Measurements from ENCODE around the gene GPHN.

Gene GPHN

GRCh38 chr14:66916421-66916820 is 408.5 kb downstream of the GPHN start:
- in situ Hi-C loops (cut with HindIII; ENCODE audit: low sequenced_read_pairs) = no loop called here

GRCh38 chr14:66918527-66918926 is 410.6 kb downstream of the GPHN start:
- in situ Hi-C loops (cut with HindIII; ENCODE audit: low sequenced_read_pairs) = no loop called here

DNA sequence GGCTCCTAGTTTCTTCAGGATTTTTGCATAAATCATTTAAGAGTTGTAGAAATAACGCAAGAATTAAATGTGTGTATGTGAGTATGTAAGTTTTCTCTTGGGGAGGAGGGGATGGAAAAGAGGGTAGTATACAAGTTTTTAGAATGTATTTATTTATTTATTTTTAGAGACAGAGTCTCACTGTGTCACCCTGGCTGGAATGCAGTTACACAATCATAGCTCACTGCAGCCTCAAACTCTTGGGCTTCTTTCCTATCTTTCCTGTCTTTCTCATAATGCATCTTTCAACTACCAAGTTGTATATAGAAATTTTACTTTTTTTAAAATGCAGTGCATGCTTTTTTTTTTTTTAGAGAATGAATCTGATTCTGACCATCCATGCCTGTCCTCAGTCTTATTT is 412.2 kb downstream of the GPHN start:
- in situ Hi-C loops (cut with HindIII; ENCODE audit: low sequenced_read_pairs) = no loop called here

- in situ Hi-C loops (cut with HindIII; ENCODE audit: low sequenced_read_pairs) = no loop called here
Observed at GRCh38 chr14:66923251-66923650, 415.3 kb downstream of the GPHN start.

DNA sequence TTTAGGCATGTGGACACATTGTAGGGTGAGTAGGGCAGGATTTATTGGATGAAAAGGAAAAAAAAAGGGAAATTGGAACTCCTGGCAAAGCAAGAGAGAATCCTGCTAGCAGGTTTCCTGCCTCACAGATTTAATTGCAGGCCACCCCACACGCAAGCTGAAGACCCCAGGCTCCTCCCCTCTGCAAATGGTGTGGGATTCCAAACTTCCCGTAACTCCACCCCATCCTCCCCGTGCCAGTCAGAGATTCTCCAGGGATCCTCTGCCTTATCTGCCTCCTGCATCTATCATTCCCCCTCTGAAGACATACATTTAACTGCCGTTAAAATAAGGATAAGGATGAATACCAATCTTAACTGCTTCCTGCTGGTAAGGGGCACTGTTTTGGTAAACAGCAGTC is 431.5 kb downstream of the GPHN start:
- in situ Hi-C loops (cut with HindIII; ENCODE audit: low sequenced_read_pairs) = no loop called here

DNA sequence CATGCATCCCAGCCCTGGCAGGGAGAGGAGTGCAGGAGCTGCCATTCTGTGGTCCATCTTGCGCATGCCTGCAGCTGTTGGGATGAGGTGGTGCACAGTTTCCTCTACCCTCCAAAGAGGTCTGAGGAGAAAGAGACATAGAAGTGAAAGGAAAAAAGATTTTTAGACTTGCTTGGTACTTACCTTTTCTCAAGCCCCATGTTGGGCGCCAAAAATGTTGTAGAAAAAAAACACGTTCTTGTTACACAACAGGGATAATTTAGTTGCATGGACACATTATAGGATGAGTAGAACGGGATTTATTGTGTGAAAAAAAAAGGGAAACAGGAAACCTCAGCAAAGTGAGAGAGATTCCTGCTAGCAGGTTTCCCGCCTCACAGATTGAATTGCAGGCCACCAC is 436.9 kb downstream of the GPHN start:
- in situ Hi-C loops (cut with HindIII; ENCODE audit: low sequenced_read_pairs) = no loop called here

DNA sequence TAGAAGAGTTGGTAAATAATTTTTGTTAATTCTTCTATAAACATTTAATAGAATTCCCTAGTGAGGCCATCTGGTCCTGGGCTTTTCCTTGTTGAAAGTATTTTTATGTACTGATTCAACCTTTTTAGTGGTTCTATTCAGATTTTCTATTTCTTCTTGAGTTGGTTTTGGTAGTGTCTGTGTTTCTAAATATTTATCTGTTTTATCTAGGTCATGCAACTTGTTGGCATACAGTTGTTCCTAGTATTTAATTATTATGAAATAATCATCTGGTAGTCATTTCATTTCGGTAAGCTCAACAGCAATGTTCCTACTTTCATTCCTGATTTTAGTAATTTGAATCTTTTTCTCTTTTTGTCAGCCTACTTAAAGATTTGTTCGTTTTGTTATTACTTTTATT is 447.2 kb downstream of the GPHN start:
- in situ Hi-C loops (cut with HindIII; ENCODE audit: low sequenced_read_pairs) = no loop called here

DNA sequence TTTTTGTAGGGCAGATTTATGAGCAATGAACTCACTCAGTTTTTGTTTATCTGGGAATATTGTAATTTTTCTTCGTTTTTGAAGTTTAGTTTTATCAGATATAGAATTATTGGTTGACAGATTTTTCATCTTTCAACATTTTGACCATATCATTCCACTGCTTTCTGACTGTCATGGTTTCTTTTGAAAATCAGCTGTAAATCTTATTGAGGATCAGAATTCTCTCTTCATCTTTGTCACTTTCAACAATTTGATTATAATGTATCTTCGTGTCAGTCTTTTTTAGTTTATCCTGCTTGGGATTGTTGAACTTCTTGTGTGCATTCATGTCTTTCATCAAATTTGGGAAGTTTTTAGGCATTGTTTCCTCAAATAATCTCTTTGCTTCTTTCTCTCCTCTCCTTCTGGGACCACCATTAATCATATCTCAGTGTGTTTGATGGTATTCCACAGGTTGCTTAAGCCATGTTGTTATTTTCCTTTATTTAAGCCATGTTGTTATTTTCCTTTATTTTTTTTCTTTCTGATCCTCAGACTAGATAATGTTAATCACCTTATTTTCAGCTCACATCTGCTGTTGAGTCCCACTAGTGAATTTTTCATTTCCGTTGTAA is 451.6 kb downstream of the GPHN start:
- in situ Hi-C loops (cut with HindIII; ENCODE audit: low sequenced_read_pairs) = no loop called here

- in situ Hi-C loops (cut with HindIII; ENCODE audit: low sequenced_read_pairs) = no loop called here
Observed at GRCh38 chr14:66965831-66966230, 457.9 kb downstream of the GPHN start.

DNA sequence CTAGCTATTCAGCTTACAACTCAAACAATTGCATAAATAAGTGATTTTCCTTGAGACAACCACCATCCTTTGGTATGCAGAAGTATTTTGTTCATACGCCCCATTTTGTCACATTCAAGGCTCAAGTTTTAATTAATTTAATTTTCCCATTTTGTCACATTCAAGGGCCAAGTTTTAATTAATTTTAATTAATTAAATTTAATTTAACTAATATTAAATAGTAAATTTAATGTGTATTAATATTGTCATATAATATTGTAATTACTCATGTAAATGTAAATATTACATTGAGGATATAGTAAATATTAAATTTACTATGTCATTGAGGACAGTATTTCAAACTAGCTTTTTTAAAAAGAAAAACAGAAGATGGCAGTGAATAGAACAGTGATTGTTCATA is 464.5 kb downstream of the GPHN start:
- in situ Hi-C loops (cut with HindIII; ENCODE audit: low sequenced_read_pairs) = no loop called here

DNA sequence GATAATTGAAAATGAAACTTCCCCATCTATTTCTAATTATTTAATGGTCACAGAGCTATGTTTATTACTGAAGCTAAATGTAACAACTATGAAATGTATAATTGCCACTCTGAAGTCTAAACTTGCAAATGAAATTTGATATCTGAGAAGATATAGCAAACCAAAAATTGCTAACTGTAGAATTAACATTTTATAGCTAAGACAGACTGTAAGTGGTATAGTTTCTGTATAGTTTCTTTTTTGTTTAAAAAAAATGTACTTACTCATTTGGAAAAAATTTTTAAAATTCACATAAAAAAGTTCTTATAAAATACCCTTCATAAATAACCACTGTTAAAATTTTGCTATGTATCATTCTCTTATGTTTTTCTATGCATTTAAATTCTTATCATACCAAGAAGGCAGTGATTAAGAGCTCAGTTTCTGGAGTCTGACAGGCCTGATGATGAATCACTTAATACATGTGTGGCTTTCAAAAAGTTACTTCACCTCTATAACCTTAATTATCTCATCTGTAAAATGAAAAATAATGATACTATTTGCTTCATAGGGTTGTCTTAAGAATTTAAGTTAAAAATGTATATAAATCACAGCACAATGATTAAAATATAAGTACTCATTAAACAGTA is 466.6 kb downstream of the GPHN start:
- in situ Hi-C loops (cut with HindIII; ENCODE audit: low sequenced_read_pairs) = no loop called here

DNA sequence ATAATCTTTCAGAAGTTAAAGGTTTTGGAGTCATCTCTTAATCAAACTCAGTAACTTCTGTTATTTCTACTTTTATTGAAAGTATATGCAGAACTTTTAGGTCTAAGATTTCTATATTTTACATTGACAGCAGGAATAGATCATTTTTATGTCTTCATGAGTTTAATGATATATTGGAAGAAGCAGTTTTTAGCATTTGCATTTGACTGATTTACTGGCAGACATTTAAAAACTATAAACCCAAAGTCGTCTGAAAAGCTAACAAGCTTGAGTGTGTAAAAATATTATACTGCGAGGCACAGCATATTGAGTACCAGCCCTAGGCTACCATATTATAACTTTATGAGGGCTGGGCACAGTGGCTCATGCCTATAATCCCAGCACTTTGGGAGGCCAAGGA is 467.3 kb downstream of the GPHN start:
- in situ Hi-C loops (cut with HindIII; ENCODE audit: low sequenced_read_pairs) = no loop called here

DNA sequence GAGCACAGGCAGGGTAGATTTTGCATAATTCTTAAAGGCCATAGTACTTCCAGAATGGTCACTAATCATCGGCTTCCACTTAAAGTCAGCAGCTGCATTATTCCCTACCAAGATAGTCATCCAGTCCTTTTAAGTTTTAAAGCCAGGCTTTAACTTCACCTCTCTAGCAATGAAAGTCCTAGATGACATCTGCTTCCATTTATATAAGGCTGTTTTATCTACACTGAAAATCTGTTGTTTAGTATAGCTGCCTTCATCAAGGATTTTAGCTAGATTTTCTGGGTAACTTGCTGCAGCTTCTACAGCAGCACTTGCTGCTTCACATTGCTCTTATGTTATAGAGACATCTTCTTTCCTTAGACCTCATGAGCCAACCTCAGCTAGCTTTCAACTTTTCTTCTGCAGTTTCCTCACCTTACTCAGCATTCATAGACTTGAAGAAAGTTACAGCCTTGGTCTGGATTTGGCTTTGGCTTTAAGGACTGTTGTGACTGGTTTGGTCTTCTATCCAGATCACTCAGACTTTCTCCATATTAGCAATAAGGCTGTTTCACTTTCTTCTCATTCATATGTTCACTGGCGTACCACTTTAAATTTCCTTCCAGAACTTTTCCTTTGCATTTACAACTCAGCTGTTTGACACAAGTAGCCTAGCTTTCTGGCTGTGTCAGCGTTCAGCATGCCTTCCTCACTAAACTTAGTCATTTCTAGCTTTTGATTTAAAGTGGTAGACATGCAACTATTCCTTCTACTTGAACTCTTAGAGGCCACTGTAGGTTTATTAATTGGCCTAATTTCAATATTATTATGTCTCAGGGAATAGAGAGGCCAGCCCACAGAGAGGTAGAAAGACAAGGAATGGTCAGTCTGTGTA is 471.4 kb downstream of the GPHN start:
- in situ Hi-C loops (cut with HindIII; ENCODE audit: low sequenced_read_pairs) = no loop called here

- in situ Hi-C loops (cut with HindIII; ENCODE audit: low sequenced_read_pairs) = no loop called here
Observed at GRCh38 chr14:66982247-66982646, 474.3 kb downstream of the GPHN start.

DNA sequence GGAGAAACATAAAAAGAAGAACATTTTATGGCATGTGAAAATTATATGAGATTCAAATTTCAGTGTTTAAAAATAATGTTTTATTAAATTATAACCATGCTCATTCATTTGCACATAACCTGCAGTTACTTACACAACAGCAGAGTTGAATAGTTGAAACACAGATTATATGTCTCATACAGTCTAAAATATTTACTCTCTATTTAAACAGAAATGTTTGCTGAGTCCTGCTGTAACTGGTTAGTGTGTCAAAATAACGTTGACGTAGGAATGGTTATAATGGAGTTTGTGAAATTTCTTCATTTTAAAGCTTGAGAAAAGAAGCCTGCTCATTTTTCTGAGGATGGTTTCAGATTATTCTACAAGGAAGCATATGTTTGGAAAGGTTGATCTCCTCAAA is 484.8 kb downstream of the GPHN start:
- in situ Hi-C loops (cut with HindIII; ENCODE audit: low sequenced_read_pairs) = no loop called here

GRCh38 chr14:66993512-66993911 is 485.6 kb downstream of the GPHN start:
- in situ Hi-C loops (cut with HindIII; ENCODE audit: low sequenced_read_pairs) = no loop called here

DNA sequence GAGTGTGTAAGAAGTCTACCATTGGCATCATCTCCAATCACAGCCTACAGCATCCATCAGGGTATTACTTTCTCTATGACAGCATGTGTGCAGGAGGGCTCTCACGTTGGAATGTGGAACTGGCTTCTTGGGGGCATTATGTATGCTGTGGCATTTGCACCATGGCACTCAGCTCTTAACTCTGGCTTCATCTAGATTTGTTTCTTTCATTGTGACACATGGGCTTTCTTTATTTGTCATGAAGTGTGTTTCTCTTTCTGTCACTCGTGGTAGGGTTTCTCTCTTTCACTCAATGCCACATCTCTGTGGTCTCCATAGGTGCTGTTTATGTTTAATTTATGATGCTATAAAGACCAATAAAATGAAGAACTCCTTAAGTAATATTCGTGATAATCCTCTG is 490.1 kb downstream of the GPHN start:
- in situ Hi-C loops (cut with HindIII; ENCODE audit: low sequenced_read_pairs) = no loop called here

- in situ Hi-C loops (cut with HindIII; ENCODE audit: low sequenced_read_pairs) = no loop called here
Observed at GRCh38 chr14:66999978-67000377, 492.0 kb downstream of the GPHN start.

- in situ Hi-C loops (cut with HindIII; ENCODE audit: low sequenced_read_pairs) = no loop called here
Observed at GRCh38 chr14:67002994-67003753, 495.2 kb downstream of the GPHN start.

DNA sequence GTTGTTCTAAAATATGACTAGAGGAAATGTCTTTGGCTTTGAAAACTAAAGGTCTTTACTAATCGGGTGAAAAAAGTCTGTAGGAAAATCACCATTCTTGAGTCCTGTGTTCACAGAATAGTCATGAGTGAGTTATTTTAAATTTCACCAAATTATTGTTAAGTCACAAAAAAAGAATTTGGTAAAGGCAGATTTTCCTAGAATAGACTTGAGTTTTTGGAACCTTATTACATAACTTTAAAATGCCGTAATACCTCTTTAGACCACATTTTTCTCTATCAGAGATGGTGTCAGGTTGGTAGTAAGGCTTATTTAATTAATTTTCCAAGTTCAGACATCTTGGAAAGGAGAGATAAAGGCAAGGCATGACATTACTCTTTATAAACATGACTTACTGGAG is 496.6 kb downstream of the GPHN start:
- in situ Hi-C loops (cut with HindIII; ENCODE audit: low sequenced_read_pairs) = no loop called here

- in situ Hi-C loops (cut with HindIII; ENCODE audit: low sequenced_read_pairs) = no loop called here
Observed at GRCh38 chr14:67010602-67011001, 502.7 kb downstream of the GPHN start.

All from DLD1 (cell line).